Fibroblast of lung (primary cell): ENCODE results near the gene ENTREP3. TPM values are rescaled to one million over a fixed set of nuclear protein-coding genes. Genes with fewer than 3 reads are reported as not detected.

ENCODE experiments used
- DNase-seq, 2 donors: peaks; one replicate each; pipeline versions ENCODE4 v3.0.0 to v3.0.0-alpha.2; 2010; ENCODE audit warnings: low read depth in 2 of 2
- H2AFZ ChIP-seq: 2 replicates; pipeline ENCODE4 v1.5.1; 2012; ENCODE audit warnings: low read length, control low read depth, inconsistent platforms
- H3K27ac ChIP-seq: 2 replicates; pipeline ENCODE4 v1.5.1; 2011; ENCODE audit warnings: low read length, control low read depth; ENCODE audit not compliant: insufficient read depth
- H3K27me3 ChIP-seq: 2 replicates; pipeline ENCODE4 v1.5.1; 2011; ENCODE audit warnings: mild to moderate bottlenecking, low read length; ENCODE audit not compliant: control insufficient read depth, insufficient read depth
- H3K36me3 ChIP-seq: 2 replicates; pipeline ENCODE4 v1.5.1; 2011; ENCODE audit warnings: low read length; ENCODE audit not compliant: control insufficient read depth, insufficient read depth
- H3K4me1 ChIP-seq: 2 replicates; pipeline ENCODE4 v1.5.1; 2011; ENCODE audit warnings: low read length; ENCODE audit not compliant: control insufficient read depth, insufficient read depth; ENCODE audit errors: extremely low read depth
- H3K4me2 ChIP-seq: 2 replicates; pipeline ENCODE4 v1.5.1; 2011; ENCODE audit warnings: low read length, control low read depth; ENCODE audit not compliant: insufficient read depth; ENCODE audit errors: extremely low read depth
- H3K4me3 ChIP-seq, 4 experiments: fragments of 200-600 bp in 1 of 4; sonication (generic) in 1 of 4; replicated peaks in 1 of 4; 2 replicates each; pipeline ENCODE4 v1.5.1; 2011 to 2016; ENCODE audit warnings: low read length in 4 of 4, low read depth in 3 of 4, mild to moderate bottlenecking in 3 of 4, control low read depth in 2 of 4, inconsistent platforms in 1 of 4, mixed read lengths in 1 of 4; ENCODE audit not compliant: insufficient read depth in 1 of 4; ENCODE audit errors: control extremely low read depth in 1 of 4
- H3K79me2 ChIP-seq: 2 replicates; pipeline ENCODE4 v1.5.1; 2012; ENCODE audit warnings: mild to moderate bottlenecking, low read length, inconsistent platforms; ENCODE audit not compliant: control insufficient read depth, insufficient read depth
- H3K9ac ChIP-seq: 2 replicates; pipeline ENCODE4 v1.5.1; 2011; ENCODE audit warnings: mild to moderate bottlenecking, low read length, control low read depth; ENCODE audit not compliant: insufficient read depth
- H3K9me3 ChIP-seq: 2 replicates; pipeline ENCODE4 v1.5.1; 2012; ENCODE audit warnings: low read depth, low read length; ENCODE audit not compliant: control insufficient read depth, insufficient read depth
- H4K20me1 ChIP-seq: 2 replicates; pipeline ENCODE4 v1.5.1; 2011; ENCODE audit warnings: low read length; ENCODE audit not compliant: control insufficient read depth, insufficient read depth; ENCODE audit errors: extremely low read depth
- CTCF ChIP-seq, 2 donors: IDR thresholded peaks in 1 of 2; conservative IDR thresholded peaks in 1 of 2; 1 replicate in 1 of 2; 2 replicates in 1 of 2; pipeline ENCODE4 v1.5.1; 2011 to 2012; ENCODE audit warnings: low read length in 2 of 2, control low read depth in 1 of 2, inconsistent platforms in 1 of 2, low read depth in 1 of 2, mild to moderate bottlenecking in 1 of 2
- EZH2 ChIP-seq: IDR thresholded peaks from 2 replicates; pipeline ENCODE4 v1.5.1; 2012; ENCODE audit warnings: low read length, control low read depth, mild to moderate bottlenecking; ENCODE audit errors: missing control alignments
- polyA plus RNA-seq, 2 donors: library from polyadenylated mRNA; depleted of rRNA in 1 of 2; stranded (reverse) in 1 of 2; unstranded in 1 of 2; fragments of >200 nt; gene quantifications; 2 replicates each; pipeline ENCODE4 v1.2.1, GENCODE V29; 2011 to 2012; ENCODE audit warnings: missing spikeins in 1 of 2
- total RNA-seq: library from RNA; depleted of rRNA; stranded (reverse); fragments of >200 nt; gene quantifications from 2 replicates; pipeline ENCODE4 v1.2.1, GENCODE V29; 2014

ENTREP3 gene
- total and polyA plus RNA-seq, 2 donors (not counting 1 experiment from before 2014, with no cell fraction given) = 8.5 to 12.9 TPM

DNA sequence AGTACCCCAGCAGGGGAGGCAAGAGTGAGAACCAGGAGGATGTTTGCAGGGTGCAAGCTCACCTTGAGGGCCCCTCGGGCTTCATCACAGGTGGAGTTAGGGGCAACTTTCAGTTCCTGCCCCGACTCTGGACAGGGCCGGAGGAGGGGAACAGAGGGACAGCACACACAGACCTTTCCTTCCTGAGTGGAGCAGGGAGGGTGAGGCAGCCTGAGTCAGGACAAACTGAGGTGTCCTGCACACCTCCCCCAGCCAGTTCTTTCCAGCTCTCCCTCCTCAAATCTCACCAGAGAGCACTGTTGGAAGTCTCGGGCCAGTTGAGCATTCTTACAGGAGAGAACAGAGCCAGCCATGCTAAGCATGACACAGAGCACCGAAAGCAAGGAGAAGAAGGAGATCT is 1.5 kb downstream of the ENTREP3 start:
- Histone ChIP-seq H3K9ac (no peak overlapping the region), H4K20me1 (no peaks in the 10 kb centered on the region), H3K4me1 (peaks cover 13% of the 10 kb centered on the region), H2AFZ (no peak overlapping the region), H3K4me3 (peak overlapping the region; percentile 61 to 80 (median 71)), H3K36me3 (peaks cover 9% of the 10 kb centered on the region), H3K79me2 (peaks cover 16% of the 10 kb centered on the region), H3K4me2 (peak overlapping the region; percentile 81), H3K27ac (no peak overlapping the region), H3K9me3 (no peaks in the 10 kb centered on the region), H3K27me3 (no peaks in the 10 kb centered on the region)
- no peak for DNase-seq
- TF ChIP-seq EZH2 (no peak), CTCF (conservative IDR thresholded peaks at IDR 0.05 in 1 of 2, IDR thresholded peaks at IDR 0.05 in 1 of 2; ENCODE audit: low read depth in 1 of 2, low read length in 2 of 2) (no peak)

DNA sequence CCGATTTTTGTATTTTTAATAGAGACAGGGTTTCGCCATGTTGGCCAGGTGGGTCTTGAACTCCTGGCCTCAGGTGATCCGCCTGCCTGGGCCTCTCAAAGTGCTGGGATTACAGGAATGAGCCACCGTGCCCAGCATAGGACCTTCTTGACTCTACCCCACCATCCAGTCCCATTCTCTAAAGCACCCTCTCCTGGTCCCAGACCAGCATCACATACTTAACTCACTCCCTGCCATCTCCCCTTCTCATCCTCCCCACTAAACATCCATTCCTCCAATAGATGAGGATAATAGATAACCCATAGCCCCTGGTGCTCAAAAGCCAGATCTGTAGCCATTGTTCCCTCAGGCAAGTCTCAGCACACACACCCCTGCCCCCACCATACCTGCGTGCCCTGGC is 2.1 kb downstream of the ENTREP3 start:
- H3K4me2 ChIP-seq = peak overlapping the region; percentile 81
- no peaks in the 10 kb centered on the region for H3K27me3 ChIP-seq
- no peaks in the 10 kb centered on the region for H4K20me1 ChIP-seq
- peak in 1 of 2 donors; percentile 5 for TF ChIP-seq CTCF (conservative IDR thresholded peaks at IDR 0.05 in 1 of 2, IDR thresholded peaks at IDR 0.05 in 1 of 2; ENCODE audit: low read depth in 1 of 2, low read length in 2 of 2)
- TF ChIP-seq EZH2 = no peak
- peaks cover 8% of the 10 kb centered on the region for H3K36me3 ChIP-seq
- no peak overlapping the region for H3K27ac ChIP-seq
- no peak overlapping the region for H2AFZ ChIP-seq
- H3K4me1 ChIP-seq = peaks cover 13% of the 10 kb centered on the region
- H3K9ac ChIP-seq = no peak overlapping the region
- DNase-seq = no peak
- peaks cover 16% of the 10 kb centered on the region for H3K79me2 ChIP-seq
- peak overlapping the region; percentile 61 to 80 (median 71) for H3K4me3 ChIP-seq
- H3K9me3 ChIP-seq = no peaks in the 10 kb centered on the region

DNA sequence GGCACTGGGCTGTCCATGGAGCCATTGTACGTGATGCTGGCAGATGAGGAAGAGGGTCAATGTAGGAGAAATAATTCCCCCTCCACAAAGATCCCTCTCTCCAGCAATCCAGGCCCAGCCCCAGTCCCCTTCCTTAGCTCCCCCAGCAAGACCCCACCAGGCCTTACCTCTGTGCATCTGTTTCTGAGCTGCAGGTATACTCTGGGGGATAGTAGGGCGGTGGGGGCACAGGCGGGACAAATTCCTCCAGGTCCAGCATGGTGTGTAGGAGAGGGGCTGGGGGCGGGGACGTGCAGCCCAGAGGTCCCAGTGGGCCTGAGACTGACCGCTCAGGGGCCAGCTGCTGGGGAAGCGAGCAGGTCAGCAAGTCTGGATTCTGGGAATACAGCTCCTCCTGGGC is 3.7 kb downstream of the ENTREP3 start:
- no peak overlapping the region for H3K4me3 ChIP-seq
- no peaks in the 10 kb centered on the region for H3K9me3 ChIP-seq
- peaks cover 16% of the 10 kb centered on the region for H3K79me2 ChIP-seq
- no peak overlapping the region for H2AFZ ChIP-seq
- H3K27me3 ChIP-seq = no peaks in the 10 kb centered on the region
- no peak for TF ChIP-seq CTCF (conservative IDR thresholded peaks at IDR 0.05 in 1 of 2, IDR thresholded peaks at IDR 0.05 in 1 of 2; ENCODE audit: low read depth in 1 of 2, low read length in 2 of 2)
- H3K9ac ChIP-seq = no peak overlapping the region
- peaks cover 16% of the 10 kb centered on the region for H3K36me3 ChIP-seq
- DNase-seq = no peak
- no peak overlapping the region for H3K27ac ChIP-seq
- H3K4me2 ChIP-seq = no peak overlapping the region
- peaks cover 13% of the 10 kb centered on the region for H3K4me1 ChIP-seq
- no peaks in the 10 kb centered on the region for H4K20me1 ChIP-seq
